Fibroblast of lung (primary cell): ENCODE results near the gene TREX2. TPM values are rescaled to one million over a fixed set of nuclear protein-coding genes. Genes with fewer than 3 reads are reported as not detected.
"Not testable (repeated sequence)": the region's sequence is repeated elsewhere in the genome, so short reads cannot be mapped to it uniquely, and the experiment has no call there.

ENCODE experiments used
- DNase-seq, 2 donors: peaks; one replicate each; pipeline versions ENCODE4 v3.0.0 to v3.0.0-alpha.2; 2010; ENCODE audit warnings: low read depth in 2 of 2
- H2AFZ ChIP-seq: 2 replicates; pipeline ENCODE4 v1.5.1; 2012; ENCODE audit warnings: low read length, control low read depth, inconsistent platforms
- H3K27ac ChIP-seq: 2 replicates; pipeline ENCODE4 v1.5.1; 2011; ENCODE audit warnings: low read length, control low read depth; ENCODE audit not compliant: insufficient read depth
- H3K27me3 ChIP-seq: 2 replicates; pipeline ENCODE4 v1.5.1; 2011; ENCODE audit warnings: mild to moderate bottlenecking, low read length; ENCODE audit not compliant: control insufficient read depth, insufficient read depth
- H3K36me3 ChIP-seq: 2 replicates; pipeline ENCODE4 v1.5.1; 2011; ENCODE audit warnings: low read length; ENCODE audit not compliant: control insufficient read depth, insufficient read depth
- H3K4me1 ChIP-seq: 2 replicates; pipeline ENCODE4 v1.5.1; 2011; ENCODE audit warnings: low read length; ENCODE audit not compliant: control insufficient read depth, insufficient read depth; ENCODE audit errors: extremely low read depth
- H3K4me2 ChIP-seq: 2 replicates; pipeline ENCODE4 v1.5.1; 2011; ENCODE audit warnings: low read length, control low read depth; ENCODE audit not compliant: insufficient read depth; ENCODE audit errors: extremely low read depth
- H3K4me3 ChIP-seq, 4 experiments: fragments of 200-600 bp in 1 of 4; sonication (generic) in 1 of 4; replicated peaks in 1 of 4; 2 replicates each; pipeline ENCODE4 v1.5.1; 2011 to 2016; ENCODE audit warnings: low read length in 4 of 4, low read depth in 3 of 4, mild to moderate bottlenecking in 3 of 4, control low read depth in 2 of 4, inconsistent platforms in 1 of 4, mixed read lengths in 1 of 4; ENCODE audit not compliant: insufficient read depth in 1 of 4; ENCODE audit errors: control extremely low read depth in 1 of 4
- H3K79me2 ChIP-seq: 2 replicates; pipeline ENCODE4 v1.5.1; 2012; ENCODE audit warnings: mild to moderate bottlenecking, low read length, inconsistent platforms; ENCODE audit not compliant: control insufficient read depth, insufficient read depth
- H3K9ac ChIP-seq: 2 replicates; pipeline ENCODE4 v1.5.1; 2011; ENCODE audit warnings: mild to moderate bottlenecking, low read length, control low read depth; ENCODE audit not compliant: insufficient read depth
- H3K9me3 ChIP-seq: 2 replicates; pipeline ENCODE4 v1.5.1; 2012; ENCODE audit warnings: low read depth, low read length; ENCODE audit not compliant: control insufficient read depth, insufficient read depth
- H4K20me1 ChIP-seq: 2 replicates; pipeline ENCODE4 v1.5.1; 2011; ENCODE audit warnings: low read length; ENCODE audit not compliant: control insufficient read depth, insufficient read depth; ENCODE audit errors: extremely low read depth
- EZH2 ChIP-seq: IDR thresholded peaks from 2 replicates; pipeline ENCODE4 v1.5.1; 2012; ENCODE audit warnings: low read length, control low read depth, mild to moderate bottlenecking; ENCODE audit errors: missing control alignments
- polyA plus RNA-seq, 2 donors: library from polyadenylated mRNA; depleted of rRNA in 1 of 2; stranded (reverse) in 1 of 2; unstranded in 1 of 2; fragments of >200 nt; gene quantifications; 2 replicates each; pipeline ENCODE4 v1.2.1, GENCODE V29; 2011 to 2012; ENCODE audit warnings: missing spikeins in 1 of 2
- total RNA-seq: library from RNA; depleted of rRNA; stranded (reverse); fragments of >200 nt; gene quantifications from 2 replicates; pipeline ENCODE4 v1.2.1, GENCODE V29; 2014
- TF ChIP-seq, protein P1 (sequence below), 2 donors: IDR thresholded peaks in 1 of 2; conservative IDR thresholded peaks in 1 of 2; 1 replicate in 1 of 2; 2 replicates in 1 of 2; pipeline ENCODE4 v1.5.1; 2011 to 2012; ENCODE audit warnings: low read length in 2 of 2, control low read depth in 1 of 2, inconsistent platforms in 1 of 2, low read depth in 1 of 2, mild to moderate bottlenecking in 1 of 2

Gene TREX2
- total and polyA plus RNA-seq, 2 donors (not counting 1 experiment from before 2014, with no cell fraction given), result 3.1 TPM; not detected in 1

DNA sequence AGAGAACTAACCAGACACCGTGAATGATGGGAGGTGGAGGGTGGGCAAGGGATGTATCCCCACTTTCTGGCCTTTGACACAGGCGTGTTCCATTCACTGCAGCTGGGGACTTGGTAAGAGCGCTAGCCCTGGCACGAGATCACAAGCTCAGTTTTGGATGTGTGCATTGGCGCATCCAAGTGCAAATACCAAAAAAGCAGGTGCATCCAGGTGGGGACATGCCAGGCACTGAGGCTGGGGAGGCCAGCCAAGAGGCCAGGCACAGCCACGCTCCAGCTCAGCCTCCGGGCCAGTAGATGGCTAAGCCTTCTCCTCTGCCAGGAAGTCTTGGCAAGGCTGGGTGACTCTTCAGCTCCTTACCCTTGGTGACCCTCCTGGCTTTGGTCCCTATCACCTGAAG is 39.0 kb downstream of the TREX2 start:
- H3K4me2 ChIP-seq, result no peak overlapping the region
- no peaks in the 10 kb centered on the region for H3K36me3 ChIP-seq
- H3K79me2 ChIP-seq, result no peaks in the 10 kb centered on the region
- no peak overlapping the region for H3K4me3 ChIP-seq
- H3K9ac ChIP-seq, result no peak overlapping the region
- DNase-seq, result no peak
- peaks cover 1% of the 10 kb centered on the region for H3K27me3 ChIP-seq
- H3K4me1 ChIP-seq, result no peaks in the 10 kb centered on the region
- no peaks in the 10 kb centered on the region for H4K20me1 ChIP-seq
- no peaks in the 10 kb centered on the region for H3K9me3 ChIP-seq
- H2AFZ ChIP-seq, result no peak overlapping the region
- H3K27ac ChIP-seq, result no peak overlapping the region
- TF ChIP-seq, protein P1, sequence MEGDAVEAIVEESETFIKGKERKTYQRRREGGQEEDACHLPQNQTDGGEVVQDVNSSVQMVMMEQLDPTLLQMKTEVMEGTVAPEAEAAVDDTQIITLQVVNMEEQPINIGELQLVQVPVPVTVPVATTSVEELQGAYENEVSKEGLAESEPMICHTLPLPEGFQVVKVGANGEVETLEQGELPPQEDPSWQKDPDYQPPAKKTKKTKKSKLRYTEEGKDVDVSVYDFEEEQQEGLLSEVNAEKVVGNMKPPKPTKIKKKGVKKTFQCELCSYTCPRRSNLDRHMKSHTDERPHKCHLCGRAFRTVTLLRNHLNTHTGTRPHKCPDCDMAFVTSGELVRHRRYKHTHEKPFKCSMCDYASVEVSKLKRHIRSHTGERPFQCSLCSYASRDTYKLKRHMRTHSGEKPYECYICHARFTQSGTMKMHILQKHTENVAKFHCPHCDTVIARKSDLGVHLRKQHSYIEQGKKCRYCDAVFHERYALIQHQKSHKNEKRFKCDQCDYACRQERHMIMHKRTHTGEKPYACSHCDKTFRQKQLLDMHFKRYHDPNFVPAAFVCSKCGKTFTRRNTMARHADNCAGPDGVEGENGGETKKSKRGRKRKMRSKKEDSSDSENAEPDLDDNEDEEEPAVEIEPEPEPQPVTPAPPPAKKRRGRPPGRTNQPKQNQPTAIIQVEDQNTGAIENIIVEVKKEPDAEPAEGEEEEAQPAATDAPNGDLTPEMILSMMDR (conservative IDR thresholded peaks at IDR 0.05 in 1 of 2, IDR thresholded peaks at IDR 0.05 in 1 of 2; ENCODE audit: low read depth in 1 of 2, low read length in 2 of 2), result no peak
- no peak for TF ChIP-seq EZH2

GRCh38 chrX:153406011-153406410 is 39.8 kb downstream of the TREX2 start:
- H2AFZ ChIP-seq, result no peak overlapping the region
- no peaks in the 10 kb centered on the region for H3K79me2 ChIP-seq
- H3K27ac ChIP-seq, result no peak overlapping the region
- no peaks in the 10 kb centered on the region for H3K36me3 ChIP-seq
- H3K9me3 ChIP-seq, result no peaks in the 10 kb centered on the region
- no peak for DNase-seq
- H4K20me1 ChIP-seq, result no peaks in the 10 kb centered on the region
- H3K4me1 ChIP-seq, result no peaks in the 10 kb centered on the region
- H3K4me3 ChIP-seq, result no peak overlapping the region
- no peaks in the 10 kb centered on the region for H3K27me3 ChIP-seq
- no peak overlapping the region for H3K9ac ChIP-seq
- TF ChIP-seq, protein P1 (conservative IDR thresholded peaks at IDR 0.05 in 1 of 2, IDR thresholded peaks at IDR 0.05 in 1 of 2; ENCODE audit: low read depth in 1 of 2, low read length in 2 of 2), result no peak
- H3K4me2 ChIP-seq, result no peak overlapping the region

- TF ChIP-seq, protein P1 (conservative IDR thresholded peaks at IDR 0.05 in 1 of 2, IDR thresholded peaks at IDR 0.05 in 1 of 2; ENCODE audit: low read depth in 1 of 2, low read length in 2 of 2), result no peak
- TF ChIP-seq EZH2, result no peak
- Histone ChIP-seq H3K27me3 (no peaks in the 10 kb centered on the region), H4K20me1 (no peaks in the 10 kb centered on the region), H3K9me3 (no peaks in the 10 kb centered on the region), H3K9ac (no peak overlapping the region), H3K4me2 (no peak overlapping the region), H3K36me3 (no peaks in the 10 kb centered on the region), H2AFZ (no peak overlapping the region), H3K79me2 (no peaks in the 10 kb centered on the region), H3K4me1 (no peaks in the 10 kb centered on the region), H3K27ac (no peak overlapping the region), H3K4me3 (no peak overlapping the region)
- no peak for DNase-seq
These were observed 40.4 kb downstream of the TREX2 start for GRCh38 chrX:153405426-153405825.

GRCh38 chrX:153404333-153404732 is 41.5 kb downstream of the TREX2 start:
- H3K27ac ChIP-seq, DNase-seq, H3K9ac ChIP-seq, H3K4me3 ChIP-seq, H3K36me3 ChIP-seq, H3K79me2 ChIP-seq, H4K20me1 ChIP-seq, H3K27me3 ChIP-seq, H2AFZ ChIP-seq, H3K4me1 ChIP-seq, H3K9me3 ChIP-seq, H3K4me2 ChIP-seq: not testable (repeated sequence)
